Vagina (tissue), 2 donors: Measurements from ENCODE around the gene ULBP1.

Experiments used
- POLR2A ChIP-seq, 2 donors: fragments of 450-650 bp; IDR thresholded peaks; one replicate each; pipeline ENCODE4 v1.6.1; 2017; ENCODE audit warnings: antibody characterized with exemption in 2 of 2, mild to moderate bottlenecking in 2 of 2, moderate library complexity in 2 of 2
- POLR2AphosphoS5 ChIP-seq, 2 donors: sonication (generic); formaldehyde crosslinking; IDR thresholded peaks; one replicate each; pipeline ENCODE4 v1.9.0; 2017; ENCODE audit warnings: antibody characterized with exemption in 2 of 2, mild to moderate bottlenecking in 2 of 2, low read depth in 1 of 2; ENCODE audit not compliant: insufficient read depth in 1 of 2
- TF ChIP-seq, protein P1 (sequence below), 3 experiments: fragments of 450-650 bp in 2 of 3; fragments of 200-600 bp in 1 of 3; sonication (generic) in 1 of 3; IDR thresholded peaks; one replicate each; pipeline ENCODE4 v1.5.1; 2017 to 2019; ENCODE audit warnings: antibody characterized with exemption in 3 of 3, mild to moderate bottlenecking in 2 of 3, moderate library complexity in 2 of 3

- TF ChIP-seq, protein P1, sequence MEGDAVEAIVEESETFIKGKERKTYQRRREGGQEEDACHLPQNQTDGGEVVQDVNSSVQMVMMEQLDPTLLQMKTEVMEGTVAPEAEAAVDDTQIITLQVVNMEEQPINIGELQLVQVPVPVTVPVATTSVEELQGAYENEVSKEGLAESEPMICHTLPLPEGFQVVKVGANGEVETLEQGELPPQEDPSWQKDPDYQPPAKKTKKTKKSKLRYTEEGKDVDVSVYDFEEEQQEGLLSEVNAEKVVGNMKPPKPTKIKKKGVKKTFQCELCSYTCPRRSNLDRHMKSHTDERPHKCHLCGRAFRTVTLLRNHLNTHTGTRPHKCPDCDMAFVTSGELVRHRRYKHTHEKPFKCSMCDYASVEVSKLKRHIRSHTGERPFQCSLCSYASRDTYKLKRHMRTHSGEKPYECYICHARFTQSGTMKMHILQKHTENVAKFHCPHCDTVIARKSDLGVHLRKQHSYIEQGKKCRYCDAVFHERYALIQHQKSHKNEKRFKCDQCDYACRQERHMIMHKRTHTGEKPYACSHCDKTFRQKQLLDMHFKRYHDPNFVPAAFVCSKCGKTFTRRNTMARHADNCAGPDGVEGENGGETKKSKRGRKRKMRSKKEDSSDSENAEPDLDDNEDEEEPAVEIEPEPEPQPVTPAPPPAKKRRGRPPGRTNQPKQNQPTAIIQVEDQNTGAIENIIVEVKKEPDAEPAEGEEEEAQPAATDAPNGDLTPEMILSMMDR (IDR thresholded peaks at IDR 0.05): no peak
- TF ChIP-seq POLR2A (IDR thresholded peaks at IDR 0.05): no peak
- no peak for TF ChIP-seq POLR2AphosphoS5 (IDR thresholded peaks at IDR 0.05; ENCODE audit: insufficient read depth in 1 of 2, low read depth in 1 of 2)
These were observed 40.5 kb downstream of the ULBP1 start for GRCh38 chr6:150004101-150004782.
